Liver (tissue), 9 donors: ENCODE results near the gene C14orf119. TPM values are rescaled to one million over a fixed set of nuclear protein-coding genes. Genes with fewer than 3 reads are reported as not detected.

Experiments used
- DNase-seq: peaks from one replicate; pipeline ENCODE4 v3.0.0-alpha.2; 2017; ENCODE audit warnings: low spot score
- H3K27ac ChIP-seq, 2 donors: one replicate each; pipeline ENCODE4 v1.7.0; 2013; ENCODE audit warnings: inconsistent platforms in 2 of 2, low read length in 2 of 2, control low read depth in 1 of 2, low read depth in 1 of 2, mild to moderate bottlenecking in 1 of 2
- H3K27me3 ChIP-seq, 4 donors: one replicate each; pipeline versions ENCODE4 v1.6.1 to v1.7.0; 2013; ENCODE audit warnings: low read length in 3 of 4, inconsistent platforms in 1 of 4, mild to moderate bottlenecking in 1 of 4, moderate library complexity in 1 of 4; ENCODE audit not compliant: control insufficient read depth in 4 of 4, insufficient read depth in 4 of 4
- H3K36me3 ChIP-seq, 4 donors: one replicate each; pipeline versions ENCODE4 v1.6.1 to v1.7.0; 2013; ENCODE audit warnings: low read length in 3 of 4, mild to moderate bottlenecking in 3 of 4, low read depth in 1 of 4, moderate library complexity in 1 of 4; ENCODE audit not compliant: control insufficient read depth in 4 of 4, insufficient read depth in 3 of 4
- H3K4me1 ChIP-seq, 4 donors: one replicate each; pipeline versions ENCODE4 v1.6.1 to v1.7.0; 2013; ENCODE audit warnings: low read length in 3 of 4, mild to moderate bottlenecking in 3 of 4, moderate library complexity in 1 of 4; ENCODE audit not compliant: control insufficient read depth in 4 of 4, insufficient read depth in 4 of 4
- H3K4me3 ChIP-seq, 3 donors: one replicate each; pipeline versions ENCODE4 v1.6.1 to v1.7.0; 2013; ENCODE audit warnings: low read length in 3 of 3, control low read depth in 1 of 3, low read depth in 1 of 3, mild to moderate bottlenecking in 1 of 3
- H3K9ac ChIP-seq, 2 donors: one replicate each; pipeline ENCODE4 v1.7.0; 2013; ENCODE audit warnings: low read length in 2 of 2, mild to moderate bottlenecking in 2 of 2, moderate library complexity in 2 of 2, control low read depth in 1 of 2, low read depth in 1 of 2
- H3K9me3 ChIP-seq, 4 donors: one replicate each; pipeline versions ENCODE4 v1.6.1 to v1.7.0; 2013; ENCODE audit warnings: low read length in 3 of 4; ENCODE audit not compliant: control insufficient read depth in 4 of 4
- ATF3 ChIP-seq: IDR thresholded peaks from 2 replicates; pipeline ENCODE4 v1.6.1; 2016; ENCODE audit warnings: antibody characterized with exemption
- FOXA1 ChIP-seq: IDR thresholded peaks from 2 replicates; pipeline ENCODE4 v1.6.1; 2016; ENCODE audit warnings: antibody characterized with exemption
- GABPA ChIP-seq, 2 donors: IDR thresholded peaks in 1 of 2; conservative IDR thresholded peaks in 1 of 2; 2 replicates each; pipeline ENCODE4 v1.6.1; 2016; ENCODE audit warnings: antibody characterized with exemption in 2 of 2, mild to moderate bottlenecking in 1 of 2, moderate library complexity in 1 of 2
- MAX ChIP-seq: IDR thresholded peaks from 2 replicates; pipeline ENCODE4 v1.6.1; 2016; ENCODE audit warnings: antibody characterized with exemption
- NR2F2 ChIP-seq: IDR thresholded peaks from 2 replicates; pipeline ENCODE4 v1.6.1; 2016; ENCODE audit warnings: antibody characterized with exemption
- RAD21 ChIP-seq, 2 donors: IDR thresholded peaks; 2 replicates each; pipeline ENCODE4 v1.6.1; 2016; ENCODE audit warnings: antibody characterized with exemption in 2 of 2, mild to moderate bottlenecking in 2 of 2
- REST ChIP-seq: IDR thresholded peaks from 2 replicates; pipeline ENCODE4 v1.6.1; 2016; ENCODE audit warnings: antibody characterized with exemption, mild to moderate bottlenecking
- RXRA ChIP-seq, 2 donors: IDR thresholded peaks; 2 replicates each; pipeline ENCODE4 v1.6.1; 2017 to 2018; ENCODE audit warnings: antibody characterized with exemption in 2 of 2, mild to moderate bottlenecking in 1 of 2
- SP1 ChIP-seq: IDR thresholded peaks from 2 replicates; pipeline ENCODE4 v1.6.1; 2018; ENCODE audit warnings: antibody characterized with exemption, mild to moderate bottlenecking
- WGBS: extraction: QIAGEN DNeasy Blood & Tissue Kit; methylation state at CpG from one replicate; pipeline ENCODE4 v1.1.7; 2013; 5-methylcytosine and 5-hydroxymethylcytosine counted together
- polyA plus RNA-seq, 2 donors: library from polyadenylated mRNA; stranded (reverse) in 1 of 2; unstranded in 1 of 2; fragments of 200-250 nt in 1 of 2; fragments of >200 nt in 1 of 2; fragmentation: Nextera tagmentation in 1 of 2; extraction: Ambion mirVana in 1 of 2; gene quantifications; one replicate each; pipeline versions ENCODE4 v1.2.1 to v1.2.3, GENCODE V29; 2013 to 2015
- total RNA-seq, 2 donors: library from RNA; depleted of rRNA; stranded (reverse); fragments of >200 nt; gene quantifications; one replicate each; pipeline ENCODE4 v1.2.3, GENCODE V29; 2014
- TF ChIP-seq, protein P1 (sequence below): fragments of 150-350 bp; IDR thresholded peaks from 2 replicates; pipeline ENCODE4 v1.5.1; 2017; ENCODE audit warnings: improper control_type of control experiment, low read depth, low read length; ENCODE audit not compliant: missing input control
- donor health status: healthy.
- donor health status: healthy.
- donor health status: healthy.
- donor health status: healthy.
- donor health status: healthy.

C14orf119 gene
- total and polyA plus RNA-seq, 4 donors, result 9.0 to 27.1 (median 17.7) TPM

- Histone ChIP-seq H3K27ac (no peak overlapping the region), H3K27me3 (no peaks in the 10 kb centered on the region), H3K36me3 (no peaks in the 10 kb centered on the region), H3K9ac (no peak overlapping the region), H3K4me1 (peaks cover 0 to 2% (median 0%) of the 10 kb centered on the region in 4 donors), H3K9me3 (no peaks in the 10 kb centered on the region), H3K4me3 (no peak overlapping the region)
- WGBS, result 88% methylated on average over 5 of the region's 5 CpGs
- TF ChIP-seq RXRA (IDR thresholded peaks at IDR 0.05) (no peak), SP1 (no peak), RAD21 (IDR thresholded peaks at IDR 0.05) (no peak)
- DNase-seq, result no peak
These were observed 43.9 kb upstream of the C14orf119 start for GRCh38 chr14:23051141-23052057.

DNA sequence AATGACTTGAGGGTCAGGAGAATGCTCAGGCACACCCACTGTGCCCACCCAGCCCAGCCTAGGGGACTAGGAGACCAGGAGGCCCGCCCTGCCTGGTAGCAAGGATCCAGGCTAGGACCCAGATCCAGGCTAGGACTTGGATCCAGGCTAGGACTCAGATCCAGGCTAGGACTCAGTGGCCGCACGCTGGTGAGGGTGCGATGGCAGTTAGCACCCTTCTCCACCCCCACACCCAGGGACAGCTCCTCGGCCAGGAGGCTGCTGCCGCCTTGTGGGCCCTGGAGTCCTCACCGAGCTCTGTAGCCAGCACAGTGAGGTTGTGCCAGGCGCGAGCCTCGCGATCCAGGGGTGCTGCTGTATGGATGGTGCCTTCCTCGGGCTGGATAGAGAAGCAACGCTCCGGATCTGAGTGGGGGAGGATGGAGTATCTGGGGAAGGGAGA is 43.1 kb upstream of the C14orf119 start:
- Histone ChIP-seq H3K9ac (no peak overlapping the region), H3K27ac (no peak overlapping the region), H3K27me3 (no peaks in the 10 kb centered on the region), H3K4me3 (no peak overlapping the region), H3K9me3 (no peaks in the 10 kb centered on the region), H3K4me1 (peaks cover 2 to 10% (median 6%) of the 10 kb centered on the region in 4 donors), H3K36me3 (no peaks in the 10 kb centered on the region)
- 85% methylated on average over 14 of the region's 14 CpGs for WGBS
- no peak for TF ChIP-seq FOXA1
- TF ChIP-seq MAX, result no peak
- no peak for TF ChIP-seq REST
- TF ChIP-seq SP1, result no peak
- TF ChIP-seq, protein P1, sequence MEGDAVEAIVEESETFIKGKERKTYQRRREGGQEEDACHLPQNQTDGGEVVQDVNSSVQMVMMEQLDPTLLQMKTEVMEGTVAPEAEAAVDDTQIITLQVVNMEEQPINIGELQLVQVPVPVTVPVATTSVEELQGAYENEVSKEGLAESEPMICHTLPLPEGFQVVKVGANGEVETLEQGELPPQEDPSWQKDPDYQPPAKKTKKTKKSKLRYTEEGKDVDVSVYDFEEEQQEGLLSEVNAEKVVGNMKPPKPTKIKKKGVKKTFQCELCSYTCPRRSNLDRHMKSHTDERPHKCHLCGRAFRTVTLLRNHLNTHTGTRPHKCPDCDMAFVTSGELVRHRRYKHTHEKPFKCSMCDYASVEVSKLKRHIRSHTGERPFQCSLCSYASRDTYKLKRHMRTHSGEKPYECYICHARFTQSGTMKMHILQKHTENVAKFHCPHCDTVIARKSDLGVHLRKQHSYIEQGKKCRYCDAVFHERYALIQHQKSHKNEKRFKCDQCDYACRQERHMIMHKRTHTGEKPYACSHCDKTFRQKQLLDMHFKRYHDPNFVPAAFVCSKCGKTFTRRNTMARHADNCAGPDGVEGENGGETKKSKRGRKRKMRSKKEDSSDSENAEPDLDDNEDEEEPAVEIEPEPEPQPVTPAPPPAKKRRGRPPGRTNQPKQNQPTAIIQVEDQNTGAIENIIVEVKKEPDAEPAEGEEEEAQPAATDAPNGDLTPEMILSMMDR, result no peak
- TF ChIP-seq NR2F2, result no peak
- TF ChIP-seq GABPA (IDR thresholded peaks at IDR 0.05 in 1 of 2, conservative IDR thresholded peaks at IDR 0.05 in 1 of 2), result no peak
- no peak for TF ChIP-seq ATF3
- no peak for DNase-seq
